Measurements from ENCODE around the gene CHD9. TPM values are rescaled to one million over a fixed set of nuclear protein-coding genes. Genes with fewer than 3 reads are reported as not detected.
"Not testable (repeated sequence)": the region's sequence is repeated elsewhere in the genome, so short reads cannot be mapped to it uniquely, and the experiment has no call there.

The CHD9 gene
- total RNA-seq, 2 donors from 2014 or later = 68.6 to 73.7 TPM

GRCh38 chr16:53212893-53213223, 158.1 kb downstream of the CHD9 start:
- intact Hi-C loops (cut with DNase I, micrococcal nuclease) = no loop called here
- DNase-seq = no peak

GRCh38 chr16:53213542-53213941, 158.8 kb downstream of the CHD9 start:
- no peak for ATAC-seq
- intact Hi-C loops (cut with DNase I, micrococcal nuclease) = no loop called here
- no peak for DNase-seq

More at GRCh38 chr16:53212893-53213223, 158.1 kb downstream of the CHD9 start:
- ATAC-seq = no peak

DNA sequence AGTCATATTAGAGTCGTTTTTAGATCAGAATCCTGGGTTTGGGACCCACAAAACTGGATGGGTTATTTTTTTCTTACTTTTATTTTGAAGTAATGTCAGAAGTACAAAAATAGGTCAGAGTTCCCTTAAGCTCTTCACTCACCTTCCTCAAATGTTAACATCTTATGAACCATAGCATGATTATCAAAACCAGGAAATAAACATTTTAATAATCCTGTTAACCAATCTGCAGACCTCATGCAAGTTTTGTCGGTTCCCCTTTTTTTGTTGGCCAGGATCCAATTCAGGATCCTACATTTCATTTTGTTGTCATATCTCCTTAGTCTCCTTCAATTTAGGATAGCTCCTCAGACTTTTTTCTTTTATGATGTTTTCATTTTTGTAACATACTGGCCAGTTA, 162.0 kb downstream of the CHD9 start:
- DNase-seq (no peak), ATAC-seq (no peak)
- intact Hi-C loops (cut with DNase I, micrococcal nuclease) = no loop called here

DNA sequence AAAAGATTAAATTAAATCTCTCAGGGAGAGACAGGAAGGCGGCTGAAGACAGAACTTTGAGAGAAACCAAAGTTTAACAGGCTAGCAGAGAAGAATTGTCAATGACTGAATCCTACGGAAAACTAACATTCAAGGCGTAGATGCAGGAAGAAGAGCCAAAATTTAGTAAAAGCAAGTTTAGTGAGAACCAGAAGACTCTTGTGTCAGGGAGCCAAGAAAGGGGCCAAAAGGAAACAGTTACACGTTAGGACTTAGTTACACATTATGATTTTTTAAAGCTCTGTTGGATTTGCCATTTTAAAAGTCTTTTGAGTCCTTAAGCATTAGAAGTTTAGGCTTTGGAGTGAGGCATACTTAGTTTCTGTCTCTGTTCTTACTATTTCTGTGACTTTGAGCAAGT, 164.6 kb downstream of the CHD9 start:
- ATAC-seq (no peak), DNase-seq (no peak)
- intact Hi-C loops (cut with DNase I, micrococcal nuclease) = no loop called here

DNA sequence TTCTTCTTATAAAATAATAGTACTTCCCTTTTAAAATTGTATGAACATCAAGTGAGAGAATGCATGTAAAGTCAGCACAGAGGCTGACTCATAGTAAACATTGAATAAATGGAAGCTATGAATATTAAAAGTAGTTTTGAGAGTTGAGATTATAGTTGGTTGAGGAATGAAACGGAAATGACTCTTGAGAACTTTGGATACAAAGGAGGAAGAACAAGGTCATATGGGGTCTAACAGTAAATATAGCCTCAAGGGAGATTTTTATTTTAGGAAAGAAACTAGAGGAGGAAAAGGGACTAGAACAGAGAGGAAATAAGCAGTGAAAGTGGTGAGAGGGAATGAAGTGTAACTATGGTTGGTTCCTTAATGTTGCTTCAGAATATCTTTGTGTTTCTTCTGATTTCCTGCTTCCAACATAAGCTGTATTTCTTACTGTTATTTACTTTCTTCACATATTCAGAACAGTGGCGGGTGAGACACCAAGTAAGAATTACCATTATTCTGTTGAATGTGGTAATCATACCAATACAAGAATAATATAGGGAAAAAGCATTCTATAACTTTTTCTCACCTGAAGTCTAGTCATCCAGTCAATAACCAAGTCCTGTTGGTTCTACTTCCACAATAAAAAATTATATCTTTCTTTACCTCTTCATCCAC, 165.1 kb downstream of the CHD9 start:
- ATAC-seq = peak; percentile 34
- intact Hi-C loops (cut with DNase I, micrococcal nuclease) = no loop called here
- DNase-seq = no peak

GRCh38 chr16:53220585-53220984, 165.8 kb downstream of the CHD9 start:
- no peak for DNase-seq
- intact Hi-C loops (cut with DNase I, micrococcal nuclease) = no loop called here
- ATAC-seq = peak; percentile 62

DNA sequence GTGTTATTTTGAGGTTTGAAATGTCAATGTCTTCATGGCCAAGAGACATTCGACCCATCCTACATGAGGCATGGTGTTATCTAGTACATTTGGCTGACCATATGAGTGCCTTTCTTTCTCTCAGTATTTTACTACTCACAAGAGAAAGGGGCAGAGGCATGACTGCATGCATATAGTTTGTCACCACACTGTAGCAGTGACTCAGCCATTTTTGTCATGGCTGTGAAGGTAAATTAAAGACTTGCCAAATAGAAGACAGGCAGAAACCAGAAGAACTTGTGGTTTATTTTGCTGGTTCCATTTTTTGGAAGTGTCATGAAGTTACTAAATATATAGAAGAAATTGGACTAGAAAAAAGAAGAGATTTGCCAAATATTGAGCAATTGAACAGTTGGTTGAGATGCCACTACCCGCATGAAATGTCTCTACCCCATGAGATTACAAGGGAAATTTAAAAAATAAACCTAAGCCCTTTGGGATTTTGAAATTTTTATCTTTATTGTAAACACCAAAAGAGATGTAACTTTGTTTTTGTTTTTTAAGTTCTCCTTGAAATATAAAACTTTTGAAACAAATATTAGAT, 170.3 kb downstream of the CHD9 start:
- intact Hi-C loops (cut with DNase I, micrococcal nuclease) = no loop called here
- ATAC-seq (no peak), DNase-seq (no peak)

- ATAC-seq (no peak), DNase-seq (no peak)
- intact Hi-C loops (cut with DNase I, micrococcal nuclease) = loop anchor here in 1 of 2 donors (10.0 kb wide), 1 partner anchor 72 kb away; no protein-coding TSS in a partner anchor
Observed at GRCh38 chr16:53232826-53233529, 178.2 kb downstream of the CHD9 start.

GRCh38 chr16:53234836-53235235, 180.0 kb downstream of the CHD9 start:
- intact Hi-C loops (cut with DNase I, micrococcal nuclease) = loop anchor here in 1 of 2 donors (10.0 kb wide), 1 partner anchor 70 kb away; no protein-coding TSS in a partner anchor
- no peak for ATAC-seq
- DNase-seq = no peak

DNA sequence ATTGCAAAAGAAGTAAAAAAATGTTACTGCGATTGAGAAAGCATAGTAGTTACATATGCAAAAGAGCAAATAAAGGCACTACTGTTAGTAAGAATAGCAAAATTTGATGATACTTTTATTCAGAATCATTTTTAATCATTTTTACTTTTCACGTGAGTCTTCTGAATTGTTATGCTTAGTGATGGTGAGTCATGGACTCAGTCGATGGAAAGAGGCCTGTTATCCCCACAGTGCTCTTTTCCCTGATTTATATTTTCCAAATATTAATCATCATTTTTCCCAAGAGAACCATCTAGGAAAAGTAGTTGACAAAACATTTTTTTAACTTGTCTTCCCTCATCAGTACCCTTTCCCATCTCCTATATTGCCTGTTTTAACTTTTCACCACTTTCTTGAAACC, 181.1 kb downstream of the CHD9 start:
- intact Hi-C loops (cut with DNase I, micrococcal nuclease) = loop anchor here in 1 of 2 donors (10.0 kb wide), 1 partner anchor 69 kb away; no protein-coding TSS in a partner anchor
- ATAC-seq (no peak), DNase-seq (no peak)

- intact Hi-C loops (cut with DNase I, micrococcal nuclease) = no loop called here
- ATAC-seq = no peak
Observed at GRCh38 chr16:53249331-53249730, 194.5 kb downstream of the CHD9 start.

DNA sequence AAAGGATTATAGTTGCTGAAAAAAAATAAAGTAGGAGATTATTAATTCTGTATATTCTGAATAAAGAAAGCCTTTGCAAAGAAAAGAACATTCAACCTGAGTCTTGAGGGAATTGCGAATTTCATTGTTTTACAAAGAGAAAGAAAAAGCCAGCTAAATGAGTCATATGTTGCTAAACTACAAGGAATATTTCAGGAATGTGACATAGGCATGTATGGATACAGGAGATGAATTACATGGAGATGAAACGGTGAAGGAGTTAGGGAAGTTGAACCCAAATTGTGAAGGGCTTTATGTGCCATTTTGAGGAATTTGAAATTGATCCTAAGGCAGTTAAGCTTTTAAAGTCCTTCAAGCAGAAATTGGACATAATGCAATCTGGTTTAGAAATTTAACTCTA, 202.2 kb downstream of the CHD9 start:
- intact Hi-C loops (cut with DNase I, micrococcal nuclease) = no loop called here
- DNase-seq (no peak), ATAC-seq (no peak)

More at GRCh38 chr16:53249331-53249730, 194.5 kb downstream of the CHD9 start:
- no peak for DNase-seq

DNA sequence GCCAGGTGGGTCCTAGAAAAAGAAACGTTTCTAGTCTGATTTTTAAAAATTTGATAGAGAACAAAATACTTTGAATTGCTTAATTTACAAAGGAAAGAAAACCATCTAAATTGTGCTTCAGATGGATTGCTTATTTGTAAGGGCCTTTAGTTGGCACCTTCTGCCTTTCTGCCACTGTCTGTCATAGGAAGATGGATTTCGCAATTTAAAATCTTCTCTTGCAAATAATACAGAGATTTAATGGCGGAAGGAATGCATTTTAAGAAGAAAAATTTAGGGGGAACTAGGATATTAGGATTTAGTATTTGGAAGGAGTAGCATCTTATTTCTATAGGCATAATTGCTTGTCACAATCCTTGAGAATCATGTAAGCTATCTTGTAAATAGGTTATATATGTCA, 204.0 kb downstream of the CHD9 start:
- intact Hi-C loops (cut with DNase I, micrococcal nuclease) = no loop called here
- DNase-seq (no peak), ATAC-seq (no peak)

DNA sequence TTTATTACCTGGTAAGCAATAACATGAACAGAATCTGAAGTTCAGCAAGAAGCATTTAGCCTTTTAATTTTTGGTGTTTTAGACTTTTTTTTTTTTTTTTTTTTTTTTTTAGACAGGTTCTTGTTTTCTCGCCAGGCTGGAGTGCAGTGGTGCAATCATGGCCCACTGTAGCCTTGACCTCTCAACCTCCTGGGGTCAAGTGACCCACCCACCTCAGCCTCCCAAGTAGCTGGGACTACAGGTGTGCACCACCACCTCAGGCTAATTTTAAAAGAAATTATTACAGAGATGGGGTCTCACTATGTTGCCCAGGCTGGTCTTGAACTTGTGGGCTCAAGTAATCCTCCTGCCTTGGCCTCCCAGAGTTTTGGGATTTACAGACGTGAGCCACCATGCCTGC, 206.5 kb downstream of the CHD9 start:
- intact Hi-C loops (cut with DNase I, micrococcal nuclease) = no loop called here
- DNase-seq = no peak
- no peak for ATAC-seq

- ATAC-seq = no peak
Observed at GRCh38 chr16:53262645-53263044, 207.9 kb downstream of the CHD9 start.

GRCh38 chr16:53266156-53266555, 211.4 kb downstream of the CHD9 start:
- ATAC-seq (no peak), DNase-seq (no peak)
- intact Hi-C loops (cut with DNase I, micrococcal nuclease) = no loop called here

More at GRCh38 chr16:53262645-53263044, 207.9 kb downstream of the CHD9 start:
- intact Hi-C loops (cut with DNase I, micrococcal nuclease) = no loop called here
- no peak for DNase-seq

DNA sequence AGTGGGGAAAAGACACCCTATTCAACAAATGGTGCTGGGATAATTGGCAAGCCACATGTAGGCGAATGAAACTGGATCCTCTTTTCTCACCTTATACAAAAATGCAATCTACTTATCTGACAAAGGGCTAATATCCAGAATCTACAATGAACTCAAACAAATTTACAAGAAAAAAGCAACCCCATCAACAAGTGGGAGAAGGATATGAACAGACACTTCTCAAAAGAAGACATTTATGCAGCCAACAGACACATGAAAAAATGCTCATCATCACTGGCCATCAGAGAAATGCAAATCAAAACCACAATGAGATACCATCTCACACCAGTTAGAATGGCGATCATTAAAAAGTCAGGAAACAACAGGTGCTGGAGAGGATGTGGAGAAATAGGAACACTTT, 223.7 kb downstream of the CHD9 start:
- ATAC-seq; DNase-seq; intact Hi-C loops (cut with DNase I, micrococcal nuclease): not testable (repeated sequence)

DNA sequence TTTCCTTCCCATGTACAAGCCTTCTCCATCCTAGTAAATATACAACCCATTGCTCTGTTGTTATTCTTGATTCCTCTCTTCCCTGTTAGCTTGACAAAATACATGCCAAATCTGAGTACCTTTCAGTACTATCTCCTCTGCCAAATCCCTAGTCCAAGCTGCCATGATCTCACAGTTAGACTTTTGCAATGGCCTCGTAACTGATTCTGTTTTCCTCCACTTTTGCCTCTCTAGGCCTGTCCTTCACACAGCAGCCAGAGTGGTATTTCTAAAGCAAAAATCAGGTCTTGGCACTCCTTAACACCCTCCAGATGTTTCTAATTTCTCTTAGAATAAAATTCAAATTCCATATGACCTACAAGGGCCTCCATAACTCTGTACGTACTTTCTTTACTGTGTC, 226.5 kb downstream of the CHD9 start:
- no peak for DNase-seq
- intact Hi-C loops (cut with DNase I, micrococcal nuclease) = no loop called here
- ATAC-seq = no peak

DNA sequence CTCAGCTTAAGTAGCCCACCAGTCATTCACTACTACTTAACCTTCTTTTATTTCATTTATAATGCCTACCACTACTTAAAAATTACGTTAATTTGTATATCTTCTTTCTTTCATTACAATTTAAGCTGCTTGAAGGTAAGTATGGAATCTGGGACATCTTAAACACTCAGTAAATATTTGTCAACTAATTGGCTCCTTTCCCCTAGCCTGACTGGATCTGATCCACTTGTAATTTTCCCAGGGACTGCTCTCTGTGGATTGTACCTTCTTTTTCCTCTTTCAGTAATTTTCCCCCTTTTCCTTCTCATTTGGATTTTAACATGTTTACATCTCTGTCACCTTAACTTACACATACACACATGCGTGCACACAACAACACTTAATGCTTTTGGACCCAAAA, 227.1 kb downstream of the CHD9 start:
- intact Hi-C loops (cut with DNase I, micrococcal nuclease) = no loop called here
- DNase-seq = no peak
- ATAC-seq = no peak

- intact Hi-C loops (cut with DNase I, micrococcal nuclease) = no loop called here
- no peak for DNase-seq
- ATAC-seq = no peak
Observed at GRCh38 chr16:53282328-53282727, 227.5 kb downstream of the CHD9 start.

Measured in left colon (tissue), 2 donors.